ENCODE data around the gene CTNNBL1.

GRCh38 chr20:37649017-37649416 is 44.8 kb upstream of the CTNNBL1 start:
- TF ChIP-seq EZH2 (IDR thresholded peaks at IDR 0.05; ENCODE audit: low read length, unreplicated experiment) (no peak), CTCF (conservative IDR thresholded peaks at IDR 0.05; ENCODE audit: low read depth, low read length) (no peak)
